Keratinocyte (primary cell): ENCODE measurements around the gene RYR2. TPM values are rescaled to one million over a fixed set of nuclear protein-coding genes. Genes with fewer than 3 reads are reported as not detected.

Experiments
- DNase-seq: peaks from one replicate; pipeline ENCODE4 v3.0.0-alpha.2; 2011; ENCODE audit warnings: low read depth, missing footprints, low spot score
- FAIRE-seq: peaks from 2 replicates; lab custom pipeline; 2011; peaks lifted over from hg19 to GRCh38; lab: Jason Lieb, UNC
- H2AFZ ChIP-seq: 2 replicates; pipeline ENCODE4 v1.6.0; 2012; ENCODE audit warnings: low read length, control low read depth, inconsistent platforms; ENCODE audit not compliant: control insufficient read depth
- H3K27ac ChIP-seq: 2 replicates; pipeline ENCODE4 v1.5.1; 2011; ENCODE audit warnings: low read length; ENCODE audit not compliant: control insufficient read depth, insufficient read depth
- H3K27me3 ChIP-seq: 3 replicates; pipeline ENCODE4 v1.6.0; 2011; ENCODE audit warnings: low read length; ENCODE audit not compliant: control insufficient read depth, insufficient read depth; ENCODE audit errors: extremely low read depth
- H3K36me3 ChIP-seq, 2 experiments: 2 replicates in 1 of 2; 3 replicates in 1 of 2; pipeline ENCODE4 v1.5.1; 2011; ENCODE audit warnings: low read length in 2 of 2, mild to moderate bottlenecking in 1 of 2; ENCODE audit not compliant: control insufficient read depth in 2 of 2, insufficient read depth in 2 of 2; ENCODE audit errors: extremely low read depth in 1 of 2
- H3K4me1 ChIP-seq: 3 replicates; pipeline ENCODE4 v1.5.1; 2011; ENCODE audit warnings: low read length; ENCODE audit not compliant: control insufficient read depth, insufficient read depth; ENCODE audit errors: extremely low read depth
- H3K4me2 ChIP-seq: 3 replicates; pipeline ENCODE4 v1.6.0; 2011; ENCODE audit warnings: low read depth, low read length; ENCODE audit not compliant: control insufficient read depth, insufficient read depth; ENCODE audit errors: extremely low read depth
- H3K4me3 ChIP-seq, 3 experiments: fragments of 200-600 bp in 1 of 3; sonication (generic) in 1 of 3; 2 replicates in 2 of 3; 3 replicates in 1 of 3; pipeline ENCODE4 v1.5.1; 2011 to 2016; ENCODE audit warnings: low read length in 3 of 3, mild to moderate bottlenecking in 3 of 3, control low read depth in 2 of 3, inconsistent platforms in 1 of 3, low read depth in 1 of 3, mixed read lengths in 1 of 3, mixed run types in 1 of 3, moderate library complexity in 1 of 3; ENCODE audit not compliant: control insufficient read depth in 2 of 3, insufficient read depth in 2 of 3; ENCODE audit errors: extremely low read depth in 1 of 3
- H3K79me2 ChIP-seq: 2 replicates; pipeline ENCODE4 v1.6.0; 2012; ENCODE audit warnings: low read length; ENCODE audit not compliant: control insufficient read depth, insufficient read depth
- H3K9ac ChIP-seq: 3 replicates; pipeline ENCODE4 v1.6.0; 2011; ENCODE audit warnings: low read length; ENCODE audit not compliant: control insufficient read depth, insufficient read depth; ENCODE audit errors: extremely low read depth
- H3K9me1 ChIP-seq: 3 replicates; pipeline ENCODE4 v1.6.0; 2011; ENCODE audit warnings: low read length; ENCODE audit not compliant: control insufficient read depth, insufficient read depth; ENCODE audit errors: extremely low read depth
- H3K9me3 ChIP-seq: 2 replicates; pipeline ENCODE4 v1.5.1; 2012; ENCODE audit warnings: low read depth, low read length; ENCODE audit not compliant: control insufficient read depth
- H4K20me1 ChIP-seq: 3 replicates; pipeline ENCODE4 v1.6.0; 2011; ENCODE audit warnings: low read length; ENCODE audit not compliant: control insufficient read depth, insufficient read depth; ENCODE audit errors: extremely low read depth
- CTCF ChIP-seq, 3 experiments: IDR thresholded peaks in 1 of 3; conservative IDR thresholded peaks in 1 of 3; optimal IDR thresholded peaks in 1 of 3; 2 replicates in 2 of 3; 3 replicates in 1 of 3; pipeline versions ENCODE3 to v1.5.1; 2011; ENCODE audit warnings: low read length in 3 of 3, mild to moderate bottlenecking in 3 of 3, moderate library complexity in 2 of 3, control low read depth in 1 of 3, inconsistent platforms in 1 of 3; ENCODE audit not compliant: insufficient read depth in 2 of 3; ENCODE audit errors: extremely low read depth in 1 of 3
- EZH2 ChIP-seq: IDR thresholded peaks from one replicate; pipeline ENCODE4 v1.6.1; 2012; ENCODE audit warnings: inconsistent platforms, mild to moderate bottlenecking, low read length, moderate library complexity
- dilution Hi-C: fragments of 300-500 bp; cut with MboI; formaldehyde crosslinking; loops from one replicate; pipeline ENCODE4 v1.7.0; 2020; ENCODE audit warnings: low sequenced_read_pairs; ENCODE audit not compliant: extremely low pct_ligation_motif_present
- polyA plus RNA-seq, 5 experiments: library from polyadenylated mRNA; depleted of rRNA in 3 of 5; stranded (reverse) in 3 of 5; stranded (forward) in 1 of 5; unstranded in 1 of 5; fragments of >200 nt; gene quantifications; 1 replicate in 1 of 5; 2 replicates in 3 of 5; 3 replicates in 1 of 5; pipeline versions ENCODE4 v1.2.1 to v1.2.3, GENCODE V29; 2011 to 2012; ENCODE audit warnings: missing spikeins in 2 of 5, low read depth in 1 of 5, low replicate concordance in 1 of 5

RYR2 gene
- polyA plus RNA-seq, 1 donor (not counting 4 experiments of a cell fraction or from before 2014, with no cell fraction given) = 0.05 TPM

DNA sequence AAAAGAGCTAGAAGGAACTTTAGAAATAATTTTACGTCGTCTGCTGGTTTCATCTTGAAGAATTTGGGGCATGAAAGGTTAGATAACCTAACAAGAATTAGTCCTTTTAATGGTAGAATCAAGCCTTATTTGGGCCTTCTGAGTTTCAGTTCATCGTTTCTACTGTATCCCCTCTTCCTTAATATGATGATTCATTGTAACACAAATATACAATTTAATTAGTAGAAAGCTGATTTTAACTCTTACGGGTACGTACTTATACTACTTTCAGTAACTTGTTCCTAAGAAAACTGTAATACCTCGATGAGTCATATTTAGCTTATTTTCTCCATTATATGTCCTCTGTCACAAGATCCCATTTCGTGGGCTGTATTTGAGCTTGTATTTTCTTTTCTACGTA lies 264.7 kb downstream of the RYR2 start:
- no peaks in the 10 kb centered on the region for H3K36me3 ChIP-seq
- no peak overlapping the region for H3K4me2 ChIP-seq
- no peak overlapping the region for H3K4me3 ChIP-seq
- no peak overlapping the region for H2AFZ ChIP-seq
- no peaks in the 10 kb centered on the region for H4K20me1 ChIP-seq
- no peaks in the 10 kb centered on the region for H3K4me1 ChIP-seq
- H3K79me2 ChIP-seq = no peaks in the 10 kb centered on the region
- H3K9me3 ChIP-seq = no peaks in the 10 kb centered on the region
- no peak overlapping the region for H3K27ac ChIP-seq
- H3K9ac ChIP-seq = no peak overlapping the region
- dilution Hi-C loops = no loop called here
- TF ChIP-seq EZH2 (no peak), CTCF (optimal IDR thresholded peaks at IDR 0.05 in 1 of 3, IDR thresholded peaks at IDR 0.05 in 1 of 3, conservative IDR thresholded peaks at IDR 0.05 in 1 of 3; ENCODE audit: extremely low read depth in 1 of 3, insufficient read depth in 2 of 3, low read length in 3 of 3) (no peak)
- H3K27me3 ChIP-seq = no peaks in the 10 kb centered on the region
- H3K9me1 ChIP-seq = no peaks in the 10 kb centered on the region
- FAIRE-seq (no peak), DNase-seq (no peak)

- no peak overlapping the region for H2AFZ ChIP-seq
- H4K20me1 ChIP-seq = no peaks in the 10 kb centered on the region
- H3K4me1 ChIP-seq = no peaks in the 10 kb centered on the region
- no peaks in the 10 kb centered on the region for H3K9me3 ChIP-seq
- FAIRE-seq = no peak
- H3K9ac ChIP-seq = no peak overlapping the region
- H3K9me1 ChIP-seq = no peaks in the 10 kb centered on the region
- dilution Hi-C loops = no loop called here
- no peaks in the 10 kb centered on the region for H3K36me3 ChIP-seq
- no peaks in the 10 kb centered on the region for H3K27me3 ChIP-seq
- no peak overlapping the region for H3K4me3 ChIP-seq
- no peak for DNase-seq
- H3K4me2 ChIP-seq = no peak overlapping the region
- no peaks in the 10 kb centered on the region for H3K79me2 ChIP-seq
- no peak overlapping the region for H3K27ac ChIP-seq
- no peak for TF ChIP-seq EZH2
- TF ChIP-seq CTCF (optimal IDR thresholded peaks at IDR 0.05 in 1 of 3, IDR thresholded peaks at IDR 0.05 in 1 of 3, conservative IDR thresholded peaks at IDR 0.05 in 1 of 3; ENCODE audit: extremely low read depth in 1 of 3, insufficient read depth in 2 of 3, low read length in 3 of 3) = no peak
Measured at GRCh38 chr1:237309595-237310118, 267.7 kb downstream of the RYR2 start.
